Hepatocyte (in vitro differentiated cells): ENCODE measurements around the gene ICAM4. TPM values are rescaled to one million over a fixed set of nuclear protein-coding genes. Genes with fewer than 3 reads are reported as not detected.

ENCODE experiments used
- DNase-seq: peaks from one replicate; pipeline ENCODE4 v3.0.0-alpha.2; 2016; ENCODE audit warnings: low spot score
- H2AFZ ChIP-seq: fragments of 200-600 bp; sonication (generic); 2 replicates; pipeline ENCODE4 v1.6.0; 2016; ENCODE audit warnings: antibody characterized with exemption, mild to moderate bottlenecking
- H3K27ac ChIP-seq: fragments of 200-600 bp; sonication (generic); 2 replicates; pipeline ENCODE4 v1.5.1; 2016; ENCODE audit warnings: mild to moderate bottlenecking
- H3K27me3 ChIP-seq: fragments of 200-600 bp; sonication (generic); 2 replicates; pipeline ENCODE4 v1.6.1; 2016
- H3K36me3 ChIP-seq: fragments of 200-600 bp; sonication (generic); replicated peaks from 2 replicates; pipeline ENCODE4 v1.5.1; 2016; ENCODE audit warnings: low read depth; ENCODE audit not compliant: insufficient read depth
- H3K4me1 ChIP-seq: fragments of 200-600 bp; sonication (generic); 2 replicates; pipeline ENCODE4 v1.5.1; 2016; ENCODE audit warnings: mild to moderate bottlenecking, moderate library complexity; ENCODE audit not compliant: insufficient read depth
- H3K4me2 ChIP-seq: fragments of 200-600 bp; sonication (generic); 2 replicates; pipeline ENCODE4 v1.6.0; 2016
- H3K4me3 ChIP-seq: fragments of 200-600 bp; sonication (generic); 2 replicates; pipeline ENCODE4 v1.5.1; 2016; ENCODE audit warnings: mild to moderate bottlenecking
- H3K79me2 ChIP-seq: fragments of 200-600 bp; sonication (generic); 2 replicates; pipeline ENCODE4 v1.6.0; 2017; ENCODE audit warnings: mild to moderate bottlenecking
- H3K9me2 ChIP-seq: fragments of 200-600 bp; sonication (generic); replicated peaks from 2 replicates; pipeline ENCODE4 v1.6.0; 2017; ENCODE audit warnings: mild to moderate bottlenecking; ENCODE audit not compliant: insufficient read depth
- H3K9me3 ChIP-seq: fragments of 200-600 bp; sonication (generic); 2 replicates; pipeline ENCODE4 v1.5.1; 2016; ENCODE audit warnings: low read depth, mild to moderate bottlenecking
- H4K20me1 ChIP-seq: fragments of 200-600 bp; sonication (generic); 2 replicates; pipeline ENCODE4 v1.6.0; 2016; ENCODE audit warnings: mild to moderate bottlenecking; ENCODE audit not compliant: insufficient read depth, poor library complexity, severe bottlenecking
- CTCF ChIP-seq: fragments of 200-600 bp; sonication (generic); IDR thresholded peaks from 2 replicates; pipeline ENCODE4 v1.5.1; 2016; ENCODE audit warnings: antibody characterized with exemption, mild to moderate bottlenecking; ENCODE audit not compliant: poor library complexity
- EZH2 ChIP-seq: fragments of 200-600 bp; sonication (generic); IDR thresholded peaks from 2 replicates; pipeline ENCODE4 v1.6.1; 2016; ENCODE audit warnings: antibody characterized with exemption, mild to moderate bottlenecking, borderline replicate concordance
- EZH2phosphoT487 ChIP-seq: fragments of 200-600 bp; sonication (generic); IDR thresholded peaks from one replicate; pipeline ENCODE4 v1.6.1; 2018; ENCODE audit warnings: antibody characterized with exemption, mild to moderate bottlenecking, low read depth, moderate library complexity; ENCODE audit not compliant: unreplicated experiment, severe bottlenecking
- WGBS: methylation state at CpG from one replicate; pipeline ENCODE4 v1.1.6; 2016; ENCODE audit warnings: low lambda C conversion rate; ENCODE audit errors: missing lambda C conversion rate; 5-methylcytosine and 5-hydroxymethylcytosine counted together
- polyA plus RNA-seq: library from polyadenylated mRNA; unstranded; fragments of >200 nt; fragmentation: Nextera tagmentation; extraction: Ambion mirVana; gene quantifications from 2 replicates; pipeline ENCODE4 v1.2.1, GENCODE V29; 2016
- total RNA-seq: library from RNA; depleted of rRNA; stranded (reverse); fragments of >200 nt; gene quantifications from 2 replicates; pipeline ENCODE4 v1.2.3, GENCODE V29; 2014

The ICAM4 gene
- total and polyA plus RNA-seq, 2 experiments from 2014 or later, result 1.6 to 4.5 TPM

GRCh38 chr19:10321874-10322835, 35.4 kb downstream of the ICAM4 start:
- H3K79me2 ChIP-seq, result no peaks in the 10 kb centered on the region
- WGBS, result 94% methylated on average over 16 of the region's 19 CpGs
- TF ChIP-seq EZH2, result no peak
- TF ChIP-seq EZH2phosphoT487, result no peak
- no peak for TF ChIP-seq CTCF
- H4K20me1 ChIP-seq, result no peaks in the 10 kb centered on the region
- no peak for DNase-seq
- no peaks in the 10 kb centered on the region for H3K9me3 ChIP-seq
- H3K27ac ChIP-seq, result no peak overlapping the region
- H3K27me3 ChIP-seq, result no peaks in the 10 kb centered on the region
- no peak overlapping the region for H2AFZ ChIP-seq
- H3K4me1 ChIP-seq, result no peaks in the 10 kb centered on the region
- no peak overlapping the region for H3K4me2 ChIP-seq
- H3K9me2 ChIP-seq, result no peaks in the 10 kb centered on the region
- H3K4me3 ChIP-seq, result no peak overlapping the region
- no peaks in the 10 kb centered on the region for H3K36me3 ChIP-seq

GRCh38 chr19:10325732-10326131, 39.0 kb downstream of the ICAM4 start:
- no peak overlapping the region for H2AFZ ChIP-seq
- TF ChIP-seq EZH2 (no peak), CTCF (no peak), EZH2phosphoT487 (no peak)
- 94% methylated on average over 8 of the region's 8 CpGs for WGBS
- no peak for DNase-seq
- no peaks in the 10 kb centered on the region for H3K9me2 ChIP-seq
- peaks cover 7% of the 10 kb centered on the region for H4K20me1 ChIP-seq
- no peaks in the 10 kb centered on the region for H3K36me3 ChIP-seq
- H3K27me3 ChIP-seq, result no peaks in the 10 kb centered on the region
- no peak overlapping the region for H3K27ac ChIP-seq
- H3K79me2 ChIP-seq, result peaks cover 22% of the 10 kb centered on the region
- H3K4me2 ChIP-seq, result no peak overlapping the region
- H3K9me3 ChIP-seq, result no peaks in the 10 kb centered on the region
- H3K4me1 ChIP-seq, result no peaks in the 10 kb centered on the region
- H3K4me3 ChIP-seq, result no peak overlapping the region

GRCh38 chr19:10327793-10328192, 41.0 kb downstream of the ICAM4 start:
- TF ChIP-seq EZH2 (no peak), CTCF (no peak), EZH2phosphoT487 (no peak)
- H3K36me3 ChIP-seq, result no peaks in the 10 kb centered on the region
- H3K9me3 ChIP-seq, result no peaks in the 10 kb centered on the region
- no peak overlapping the region for H2AFZ ChIP-seq
- H3K27me3 ChIP-seq, result no peaks in the 10 kb centered on the region
- H3K4me2 ChIP-seq, result no peak overlapping the region
- H3K79me2 ChIP-seq, result peaks cover 40% of the 10 kb centered on the region
- whole genome bisulfite sequencing, result 95% methylated on average over 7 of the region's 7 CpGs
- H3K9me2 ChIP-seq, result no peaks in the 10 kb centered on the region
- H3K27ac ChIP-seq, result no peak overlapping the region
- peaks cover 8% of the 10 kb centered on the region for H3K4me1 ChIP-seq
- no peak overlapping the region for H3K4me3 ChIP-seq
- peaks cover 21% of the 10 kb centered on the region for H4K20me1 ChIP-seq
- DNase-seq, result no peak
